H1 (cell line): ENCODE data around the gene LRTM2.

Source experiments
- CREB1 ChIP-seq: IDR thresholded peaks from 2 replicates; pipeline ENCODE4 v1.6.1; 2012; ENCODE audit warnings: inconsistent platforms
- NANOG ChIP-seq: IDR thresholded peaks from 2 replicates; pipeline ENCODE4 v1.6.1; 2011; ENCODE audit warnings: low read length, low read depth, mild to moderate bottlenecking, inconsistent platforms; ENCODE audit not compliant: insufficient read depth, poor library complexity, severe bottlenecking
- SP2 ChIP-seq: IDR thresholded peaks from 2 replicates; pipeline ENCODE4 v1.6.1; 2012; ENCODE audit warnings: mild to moderate bottlenecking, low read length, inconsistent platforms

DNA sequence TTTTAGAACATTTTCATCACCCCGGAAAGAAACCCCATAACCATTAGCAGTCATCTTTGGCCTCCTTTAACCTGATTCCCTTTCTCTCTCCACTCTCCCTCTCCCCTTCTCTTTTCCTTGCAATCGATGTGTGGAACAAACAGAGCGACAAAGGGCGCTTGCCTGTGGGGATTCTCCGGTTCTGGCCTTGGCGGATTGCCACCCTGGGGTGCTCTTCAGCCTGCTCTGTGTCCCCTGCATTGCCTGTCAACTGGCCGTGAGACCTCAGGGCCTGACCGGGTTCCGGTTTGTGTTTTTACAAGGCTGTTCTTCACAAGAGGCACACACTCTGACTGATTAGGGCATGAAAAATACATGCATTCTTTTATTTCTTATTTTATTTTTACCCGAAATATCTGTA is 27.8 kb downstream of the LRTM2 start:
- no peak for TF ChIP-seq SP2
- TF ChIP-seq CREB1: no peak
- TF ChIP-seq NANOG: no peak
